ENCODE measurements around the gene CACNB3.

GRCh38 chr12:48800457-48800856, 17.8 kb upstream of the CACNB3 start:
- no peak for TF ChIP-seq CTCF (IDR thresholded peaks at IDR 0.05)
- no peak for TF ChIP-seq EZH2 (IDR thresholded peaks at IDR 0.05; ENCODE audit: borderline replicate concordance, insufficient read depth, low read depth, low read length, poor library complexity, severe bottlenecking)
